Peyer's patch (tissue), 4 donors: ENCODE data around the gene MYO15B. TPM values are rescaled to one million over a fixed set of nuclear protein-coding genes. Genes with fewer than 3 reads are reported as not detected.
A peak's percentile ranks its signal among the peaks of the same experiment; 100 is the strongest.

Experiments
- DNase-seq, 3 donors: peaks; one replicate each; pipeline ENCODE4 v3.0.0-alpha.2; 2017 to 2019
- H3K27ac ChIP-seq, 4 donors: fragments of 200-600 bp; sonication (generic); one replicate each; pipeline ENCODE4 v1.5.1; 2016 to 2019
- H3K27me3 ChIP-seq, 2 donors: fragments of 200-600 bp; sonication (generic); one replicate each; pipeline ENCODE4 v1.5.1; 2019
- H3K36me3 ChIP-seq, 3 donors: fragments of 200-600 bp; sonication (generic); one replicate each; pipeline ENCODE4 v1.5.1; 2016 to 2019
- H3K4me1 ChIP-seq, 4 donors: fragments of 200-600 bp; sonication (generic); one replicate each; pipeline ENCODE4 v1.5.1; 2016 to 2019
- H3K4me3 ChIP-seq, 4 donors: fragments of 200-600 bp; sonication (generic); 1 replicate in 3 of 4; 2 replicates in 1 of 4; pipeline ENCODE4 v1.5.1; 2016 to 2019; ENCODE audit warnings: mild to moderate bottlenecking in 1 of 4
- H3K9me3 ChIP-seq, 4 donors: fragments of 200-600 bp; sonication (generic); one replicate each; pipeline ENCODE4 v1.5.1; 2016 to 2019; ENCODE audit warnings: mild to moderate bottlenecking in 1 of 4
- CTCF ChIP-seq, 6 experiments: fragments of 450-650 bp in 4 of 6; fragments of 200-600 bp in 2 of 6; sonication (generic) in 1 of 6; IDR thresholded peaks; one replicate each; pipeline ENCODE4 v1.5.1; 2017 to 2019; ENCODE audit warnings: antibody characterized with exemption in 6 of 6, mild to moderate bottlenecking in 3 of 6, moderate library complexity in 1 of 6
- POLR2A ChIP-seq, 2 donors: fragments of 450-650 bp; IDR thresholded peaks; one replicate each; pipeline ENCODE4 v1.5.1; 2017; ENCODE audit warnings: antibody characterized with exemption in 2 of 2, mild to moderate bottlenecking in 2 of 2, moderate library complexity in 2 of 2
- total RNA-seq, 4 donors: library from RNA; depleted of rRNA; stranded (reverse); fragments of >200 nt; gene quantifications; one replicate each; pipeline ENCODE4 v1.1.0, GENCODE V29; 2016

The MYO15B gene
- total RNA-seq, 4 donors from 2014 or later = 552 to 2,671 (median 1,951) TPM

DNA sequence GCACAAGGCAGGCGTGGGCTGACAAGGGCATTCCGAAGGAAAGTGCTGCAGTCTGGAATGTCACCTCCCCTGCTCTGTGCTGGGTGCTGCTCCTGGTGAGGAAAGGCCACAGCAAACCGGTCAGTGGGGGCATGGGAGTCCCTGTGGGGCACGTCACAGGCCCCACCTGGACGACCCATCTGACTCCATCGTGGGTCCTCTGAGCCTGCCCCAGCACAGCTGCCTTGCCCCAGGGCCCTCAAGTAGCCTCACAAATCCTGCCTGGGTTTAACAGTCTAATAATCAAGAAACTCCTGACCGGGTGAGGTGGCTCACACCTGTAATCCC lies 2.8 kb upstream of the MYO15B start:
- H3K27ac ChIP-seq = no peak overlapping the region
- H3K27me3 ChIP-seq = no peaks in the 10 kb centered on the region
- H3K4me3 ChIP-seq = no peak overlapping the region
- peaks cover 0 to 20% (median 12%) of the 10 kb centered on the region in 4 donors for H3K4me1 ChIP-seq
- H3K36me3 ChIP-seq = no peaks in the 10 kb centered on the region
- no peaks in the 10 kb centered on the region for H3K9me3 ChIP-seq
- no peak for DNase-seq
- TF ChIP-seq CTCF (IDR thresholded peaks at IDR 0.05) (no peak), POLR2A (IDR thresholded peaks at IDR 0.05) (no peak)

DNA sequence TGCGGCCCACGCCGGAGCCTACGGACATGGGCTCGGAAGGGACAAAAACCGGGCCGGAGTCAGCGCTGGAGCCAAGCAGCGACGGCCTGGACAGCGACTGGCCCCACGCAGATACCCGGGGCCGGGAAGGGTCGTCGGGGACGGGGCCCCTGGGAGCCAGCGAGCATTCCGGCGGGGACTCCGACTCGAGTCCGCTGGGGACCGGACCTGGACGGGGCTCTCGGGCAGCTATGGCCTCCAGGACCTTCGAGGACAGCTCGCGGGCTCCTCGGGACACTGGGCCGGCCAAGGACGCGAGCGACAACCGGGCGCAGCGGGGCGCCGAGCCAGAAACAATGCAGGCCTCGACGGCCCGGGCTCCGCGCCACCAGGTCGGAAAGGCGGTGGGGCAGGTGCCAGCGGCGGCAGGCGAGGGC lies 1.0 kb downstream of the MYO15B start:
- Histone ChIP-seq H3K27me3 (no peaks in the 10 kb centered on the region), H3K27ac (peak overlapping the region; percentile 81 to 98 (median 88)), H3K4me1 (peaks cover 0 to 25% (median 13%) of the 10 kb centered on the region in 4 donors), H3K4me3 (peak overlapping the region; percentile 63 to 73 (median 65)), H3K9me3 (no peaks in the 10 kb centered on the region), H3K36me3 (no peaks in the 10 kb centered on the region)
- TF ChIP-seq CTCF (IDR thresholded peaks at IDR 0.05) (no peak), POLR2A (IDR thresholded peaks at IDR 0.05) (no peak)
- DNase-seq = peak in 1 of 3 donors; percentile 64

DNA sequence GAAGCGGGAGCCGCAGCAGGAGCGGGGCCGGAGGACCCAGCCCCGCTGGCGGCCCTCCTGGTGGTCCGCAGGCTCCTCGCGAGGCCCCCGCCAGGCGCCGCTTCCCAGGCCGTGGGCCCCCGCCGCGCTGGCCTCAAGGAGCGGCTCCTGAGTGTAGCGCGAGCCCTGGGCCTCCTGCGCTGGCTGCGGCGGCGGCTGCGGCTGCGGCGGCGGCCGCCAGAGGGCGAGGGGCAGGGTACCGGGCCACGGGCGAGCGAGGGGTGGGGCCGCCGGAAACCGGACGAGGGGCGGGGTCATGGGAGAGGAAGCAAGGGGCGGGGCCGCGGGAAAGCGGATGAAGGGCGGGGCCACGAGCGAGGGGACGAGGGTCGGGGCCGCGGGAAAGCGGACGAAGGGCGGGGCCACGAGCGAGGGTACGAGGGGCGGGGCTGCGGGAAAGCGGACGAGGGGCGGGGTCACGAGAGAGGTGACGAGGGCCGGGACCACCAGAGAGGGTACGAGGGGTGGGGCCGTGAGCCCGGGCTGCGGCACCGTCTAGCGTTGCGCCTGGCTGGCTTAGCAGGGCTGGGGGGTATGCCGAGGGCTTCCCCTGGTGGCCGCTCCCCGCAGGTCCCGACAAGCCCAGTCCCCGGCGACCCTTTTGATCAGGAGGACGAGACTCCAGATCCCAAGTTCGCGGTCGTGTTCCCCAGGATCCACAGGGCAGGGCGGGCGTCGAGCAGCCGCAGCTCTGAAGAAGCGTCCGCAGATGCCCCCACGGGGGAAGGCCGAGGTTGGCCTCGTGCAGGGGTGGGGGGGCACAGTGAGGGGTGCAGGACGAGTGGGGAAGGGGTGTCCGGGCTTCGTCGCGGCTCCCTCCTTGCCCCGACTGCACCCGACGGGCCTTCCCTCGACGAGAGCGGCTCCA lies 1.7 kb downstream of the MYO15B start:
- H3K36me3 ChIP-seq = no peaks in the 10 kb centered on the region

DNA sequence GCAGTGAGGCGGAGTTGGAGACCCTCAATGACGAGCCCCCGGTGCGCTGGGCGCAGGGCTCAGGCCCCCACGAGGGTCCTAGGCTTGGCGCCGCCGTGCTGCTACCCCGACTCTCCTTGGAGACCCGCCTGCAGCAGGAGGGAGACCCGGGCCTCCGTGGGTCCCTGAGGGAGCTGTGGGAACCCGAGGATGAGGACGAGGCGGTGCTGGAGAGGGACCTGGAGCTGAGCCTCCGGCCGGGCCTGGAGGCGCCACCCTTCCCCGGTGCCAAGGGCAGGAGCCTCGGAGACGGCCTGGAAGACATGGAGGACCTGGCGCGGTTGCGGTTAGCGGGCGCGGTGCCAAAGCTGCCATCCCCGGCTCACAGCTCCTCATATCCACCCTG lies 2.3 kb downstream of the MYO15B start:
- peak overlapping the region; percentile 63 to 73 (median 65) for H3K4me3 ChIP-seq
- peak overlapping the region in 3 of 4 donors; percentile 45 to 98 (median 81) for H3K27ac ChIP-seq
- no peaks in the 10 kb centered on the region for H3K9me3 ChIP-seq
- H3K36me3 ChIP-seq = no peaks in the 10 kb centered on the region
- H3K27me3 ChIP-seq = no peaks in the 10 kb centered on the region
- peaks cover 0 to 25% (median 13%) of the 10 kb centered on the region in 4 donors for H3K4me1 ChIP-seq
- DNase-seq = peak in 1 of 3 donors; percentile 51
- no peak for TF ChIP-seq CTCF (IDR thresholded peaks at IDR 0.05)
- TF ChIP-seq POLR2A (IDR thresholded peaks at IDR 0.05) = no peak

More for the DNA sequence above, 1.7 kb downstream of the MYO15B start:
- Histone ChIP-seq H3K9me3 (no peaks in the 10 kb centered on the region), H3K27ac (peak overlapping the region; percentile 81 to 98 (median 88)), H3K4me3 (peak overlapping the region; percentile 63 to 73 (median 65)), H3K27me3 (no peaks in the 10 kb centered on the region), H3K4me1 (peaks cover 0 to 25% (median 13%) of the 10 kb centered on the region in 4 donors)
- DNase-seq = peak; percentile 98 to 99 (median 99)
- TF ChIP-seq CTCF (IDR thresholded peaks at IDR 0.05) (peak; percentile 79 to 94 (median 89)), POLR2A (IDR thresholded peaks at IDR 0.05) (peak in 1 of 2 donors; percentile 38)

DNA sequence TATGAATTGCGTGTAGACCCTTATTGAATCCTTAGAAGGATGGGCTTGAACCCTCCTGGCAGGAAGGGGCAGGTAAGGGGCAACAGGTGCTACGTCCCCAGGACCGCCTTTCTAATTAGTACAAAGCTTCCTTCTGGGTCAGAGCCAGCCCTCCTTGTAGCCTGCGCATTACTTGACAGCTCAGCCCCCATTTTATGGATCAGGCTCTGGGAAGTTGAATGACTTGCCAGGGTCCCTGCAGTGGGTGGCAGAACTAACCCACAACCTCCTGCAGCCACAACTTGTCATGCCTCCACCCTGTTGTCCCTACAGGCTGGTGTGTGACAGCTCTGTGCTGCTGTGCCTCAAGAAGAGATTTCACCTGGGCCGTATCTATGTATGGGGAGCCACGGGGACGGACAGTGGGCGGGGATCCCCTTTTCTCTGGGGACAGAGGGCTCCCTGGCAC lies 2.7 kb downstream of the MYO15B start:
- Histone ChIP-seq H3K27ac (no peak overlapping the region), H3K9me3 (no peaks in the 10 kb centered on the region), H3K4me1 (peaks cover 0 to 25% (median 13%) of the 10 kb centered on the region in 4 donors), H3K4me3 (no peak overlapping the region), H3K27me3 (no peaks in the 10 kb centered on the region), H3K36me3 (no peaks in the 10 kb centered on the region)
- no peak for TF ChIP-seq CTCF (IDR thresholded peaks at IDR 0.05)
- TF ChIP-seq POLR2A (IDR thresholded peaks at IDR 0.05) = no peak
- no peak for DNase-seq
